HepG2 (cell line): ENCODE data around the gene POLRMT. TPM values are rescaled to one million over a fixed set of nuclear protein-coding genes. Genes with fewer than 3 reads are reported as not detected.
A peak's percentile ranks its signal among the peaks of the same experiment; 100 is the strongest.

Experiments
- ATAC-seq: fragments of 200-7000 bp; cut with Tn5 transposase; 3 replicates; pipeline ENCODE4 v1.9.1; 2020; ENCODE audit warnings: mild to moderate bottlenecking, moderate library complexity
- BruUV-seq: library from RNA; stranded (reverse); fragments of 400-500 nt; replicated peaks from 2 replicates; lab custom pipeline; 2021; lab: Mats Ljungman, UMichigan
- CTCF ChIA-PET: fragments of 300-600 bp; formaldehyde crosslinking; extraction: SDS; loops from one replicate; lab custom pipeline; 2021; ENCODE audit warnings: low total read pairs, inconsistent platforms, low intra/inter-chr PET ratio; lab: Yijun Ruan, JAX
- POLR2A ChIA-PET: fragments of 350-600 bp; sonication (Branson Sonifier 250); formaldehyde crosslinking; loops from one replicate; lab custom pipeline; 2020; ENCODE audit warnings: antibody characterized with exemption, inconsistent platforms; lab: Yijun Ruan, JAX
- DNase-seq: peaks from one replicate; pipeline ENCODE4 v3.0.0-alpha.2; 2015; ENCODE audit warnings: low spot score
- FAIRE-seq: peaks from 3 replicates; lab custom pipeline; 2011; peaks lifted over from hg19 to GRCh38; lab: Jason Lieb, UNC
- H2AFZ ChIP-seq: one replicate; pipeline ENCODE4 v1.6.1; 2011; ENCODE audit warnings: low read length, inconsistent platforms
- H3K27ac ChIP-seq: fragments of 300-600 bp; 3 replicates; pipeline ENCODE4 v1.8.0; 2011; ENCODE audit warnings: mixed run types, mild to moderate bottlenecking, mixed read lengths, low read length, inconsistent platforms; ENCODE audit not compliant: insufficient read depth; ENCODE audit errors: extremely low read length
- H3K27me3 ChIP-seq, 2 experiments: fragments of 200-600 bp in 1 of 2; 2 replicates in 1 of 2; 3 replicates in 1 of 2; pipeline versions ENCODE4 v1.6.0 to v1.8.0; 2011; ENCODE audit warnings: low read length in 2 of 2, mild to moderate bottlenecking in 2 of 2, moderate library complexity in 2 of 2, inconsistent platforms in 1 of 2; ENCODE audit not compliant: insufficient read depth in 2 of 2, control insufficient read depth in 1 of 2
- H3K36me3 ChIP-seq, 2 experiments: fragments of 200-600 bp in 1 of 2; replicated peaks in 1 of 2; 2 replicates in 1 of 2; 3 replicates in 1 of 2; pipeline versions ENCODE4 v1.5.1 to v1.8.0; 2011; ENCODE audit warnings: low read length in 2 of 2, inconsistent platforms in 1 of 2; ENCODE audit not compliant: insufficient read depth in 2 of 2, control insufficient read depth in 1 of 2
- H3K4me1 ChIP-seq: 2 replicates; pipeline ENCODE4 v1.5.1; 2012; ENCODE audit warnings: low read length, inconsistent platforms; ENCODE audit not compliant: insufficient read depth
- H3K4me2 ChIP-seq: 2 replicates; pipeline ENCODE4 v1.6.0; 2011; ENCODE audit warnings: low read depth, low read length, inconsistent platforms
- H3K4me3 ChIP-seq, 3 experiments: fragments of 200-600 bp in 1 of 3; sonication (generic), shearing (Covaris generic) in 1 of 3; replicated peaks in 1 of 3; 2 replicates each; pipeline ENCODE4 v1.5.1; 2011 to 2016; ENCODE audit warnings: low read length in 3 of 3, inconsistent platforms in 2 of 3, low read depth in 2 of 3, mild to moderate bottlenecking in 2 of 3, control low read depth in 1 of 3, mixed read lengths in 1 of 3; ENCODE audit not compliant: insufficient read depth in 1 of 3
- H3K79me2 ChIP-seq: one replicate; pipeline ENCODE4 v1.6.1; 2011; ENCODE audit warnings: low read length, inconsistent platforms; ENCODE audit not compliant: insufficient read depth
- H3K9ac ChIP-seq: 2 replicates; pipeline ENCODE4 v1.6.0; 2011; ENCODE audit warnings: mild to moderate bottlenecking, low read depth, low read length, inconsistent platforms; ENCODE audit not compliant: insufficient read depth
- H3K9me3 ChIP-seq: 2 replicates; pipeline ENCODE4 v1.5.1; 2012; ENCODE audit warnings: mild to moderate bottlenecking, low read length
- H4K20me1 ChIP-seq: 2 replicates; pipeline ENCODE4 v1.6.0; 2011; ENCODE audit warnings: inconsistent platforms, mild to moderate bottlenecking, low read length, moderate library complexity; ENCODE audit not compliant: insufficient read depth
- FOXP1 ChIP-seq, 2 experiments: fragments of 450-650 bp in 1 of 2; IDR thresholded peaks; 2 replicates each; pipeline ENCODE4 v1.6.1; 2017 to 2018; ENCODE audit warnings: antibody characterized with exemption in 1 of 2
- HNRNPL ChIP-seq: fragments of 200-400 bp; formaldehyde crosslinking; IDR thresholded peaks from 2 replicates; pipeline ENCODE4 v1.6.1; 2017; ENCODE audit warnings: mild to moderate bottlenecking, low read depth, low read length
- PRDM10 ChIP-seq: sonication (generic); formaldehyde crosslinking; IDR thresholded peaks from 2 replicates; pipeline ENCODE4 v1.4.0; 2020; ENCODE audit warnings: low read depth, missing genetic modification reagents
- ZFX ChIP-seq: sonication (generic); formaldehyde crosslinking; IDR thresholded peaks from 2 replicates; pipeline ENCODE4 v1.4.0; 2020; ENCODE audit warnings: mild to moderate bottlenecking, low read depth, missing genetic modification reagents, moderate library complexity
- ZNF547 ChIP-seq: sonication (generic); formaldehyde crosslinking; IDR thresholded peaks from 2 replicates; pipeline ENCODE4 v1.5.1; 2020; ENCODE audit warnings: mild to moderate bottlenecking, missing genetic modification reagents
- ZNF552 ChIP-seq: sonication (generic); formaldehyde crosslinking; IDR thresholded peaks from 2 replicates; pipeline ENCODE4 v1.9.0; 2022; ENCODE audit warnings: missing genetic modification reagents, mild to moderate bottlenecking, borderline replicate concordance
- ZNF83 ChIP-seq: sonication (generic); formaldehyde crosslinking; IDR thresholded peaks from 2 replicates; pipeline ENCODE4 v1.4.0; 2020; ENCODE audit warnings: missing genetic modification reagents, mild to moderate bottlenecking, borderline replicate concordance
- WGBS: methylation state at CpG from one replicate; pipeline ENCODE4 v1.1.6; 2017; ENCODE audit warnings: low lambda C conversion rate; 5-methylcytosine and 5-hydroxymethylcytosine counted together
- in situ Hi-C: cut with HindIII; loops from 2 replicates; pipeline ENCODE4 v1.10.0; 2017; ENCODE audit warnings: low pct_unique_long_range_greater_than_20kb; ENCODE audit not compliant: extremely low pct_ligation_motif_present
- intact Hi-C: fragments of 100-400 bp; cut with micrococcal nuclease; formaldehyde crosslinking; loops from one replicate; pipeline ENCODE4 v1.10.0; 2022; ENCODE audit not compliant: unreplicated experiment
- polyA plus RNA-seq, 8 experiments: library from polyadenylated mRNA; depleted of rRNA in 3 of 8; stranded (reverse) in 7 of 8; unstranded in 1 of 8; fragments of >200 nt; fragmentation: Illumina TruSeq in 4 of 8; extraction: Trizol in 4 of 8; gene quantifications; 2 replicates each; pipeline versions ENCODE4 v1.2.1 to v1.2.3, GENCODE V29; 2011 to 2016; ENCODE audit warnings: low read depth in 4 of 8, missing spikeins in 1 of 8, mixed read lengths in 1 of 8; ENCODE audit not compliant: insufficient read depth in 1 of 8
- total RNA-seq, 5 experiments: library from RNA; depleted of rRNA; stranded (reverse); fragments of >200 nt; fragmentation: Illumina TruSeq; extraction: Trizol; gene quantifications; 2 replicates each; pipeline ENCODE4 v1.2.3, GENCODE V29; 2016; ENCODE audit warnings: low read depth in 1 of 5
- TF ChIP-seq, protein P1 (sequence below): sonication (generic); formaldehyde crosslinking; IDR thresholded peaks from 2 replicates; pipeline ENCODE4 v1.5.0; 2020; ENCODE audit warnings: missing genetic modification reagents
- TF ChIP-seq, protein P2 (sequence below): sonication (generic); formaldehyde crosslinking; conservative IDR thresholded peaks from 2 replicates; pipeline ENCODE4 v1.4.0; 2020; ENCODE audit warnings: mild to moderate bottlenecking, missing genetic modification reagents, moderate library complexity

Gene POLRMT
- total and polyA plus RNA-seq, 2 of the 13 experiments (the other 11 are each of a cell fraction or from before 2014, with no cell fraction given): 78.0 to 101 TPM

GRCh38 chr19:609004-609346, 24.4 kb downstream of the POLRMT start:
- CTCF ChIA-PET: no interaction called here
- ATAC-seq: no peak
- Histone ChIP-seq H3K9me3 (no peaks in the 10 kb centered on the region), H2AFZ (no peak overlapping the region), H3K4me2 (no peak overlapping the region), H3K79me2 (no peaks in the 10 kb centered on the region), H3K9ac (no peak overlapping the region), H4K20me1 (no peaks in the 10 kb centered on the region), H3K4me3 (no peak overlapping the region), H3K4me1 (no peaks in the 10 kb centered on the region), H3K36me3 (no peaks in the 10 kb centered on the region)
- intact Hi-C loops (no loop called here), in situ Hi-C loops (no loop called here)
- POLR2A ChIA-PET: no interaction called here
- FAIRE-seq: no peak
- no peak for DNase-seq
- WGBS: no CpG with 5 or more reads among the region's 22 CpGs
- BruUV-seq: no TSS peak
- no peak for TF ChIP-seq ZNF547 (CRISPR knock-in tag)
- TF ChIP-seq PRDM10: no peak
- TF ChIP-seq, protein P1, sequence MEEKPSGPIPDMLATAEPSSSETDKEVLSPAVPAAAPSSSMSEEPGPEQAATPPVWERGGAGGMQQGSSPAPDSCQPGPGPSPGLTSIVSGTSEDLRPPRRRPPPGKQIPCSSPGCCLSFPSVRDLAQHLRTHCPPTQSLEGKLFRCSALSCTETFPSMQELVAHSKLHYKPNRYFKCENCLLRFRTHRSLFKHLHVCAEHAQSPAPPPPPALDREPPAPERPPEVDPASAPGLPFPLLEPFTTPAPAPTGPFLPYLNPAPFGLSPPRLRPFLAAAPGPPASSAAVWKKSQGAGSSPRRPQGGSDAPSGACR (CRISPR knock-in tag): no peak
- 0 out of 2 replicates have a peak, but pooled peaks have one; percentile 10 for TF ChIP-seq ZFX (CRISPR knock-in tag)
- TF ChIP-seq, protein P2, sequence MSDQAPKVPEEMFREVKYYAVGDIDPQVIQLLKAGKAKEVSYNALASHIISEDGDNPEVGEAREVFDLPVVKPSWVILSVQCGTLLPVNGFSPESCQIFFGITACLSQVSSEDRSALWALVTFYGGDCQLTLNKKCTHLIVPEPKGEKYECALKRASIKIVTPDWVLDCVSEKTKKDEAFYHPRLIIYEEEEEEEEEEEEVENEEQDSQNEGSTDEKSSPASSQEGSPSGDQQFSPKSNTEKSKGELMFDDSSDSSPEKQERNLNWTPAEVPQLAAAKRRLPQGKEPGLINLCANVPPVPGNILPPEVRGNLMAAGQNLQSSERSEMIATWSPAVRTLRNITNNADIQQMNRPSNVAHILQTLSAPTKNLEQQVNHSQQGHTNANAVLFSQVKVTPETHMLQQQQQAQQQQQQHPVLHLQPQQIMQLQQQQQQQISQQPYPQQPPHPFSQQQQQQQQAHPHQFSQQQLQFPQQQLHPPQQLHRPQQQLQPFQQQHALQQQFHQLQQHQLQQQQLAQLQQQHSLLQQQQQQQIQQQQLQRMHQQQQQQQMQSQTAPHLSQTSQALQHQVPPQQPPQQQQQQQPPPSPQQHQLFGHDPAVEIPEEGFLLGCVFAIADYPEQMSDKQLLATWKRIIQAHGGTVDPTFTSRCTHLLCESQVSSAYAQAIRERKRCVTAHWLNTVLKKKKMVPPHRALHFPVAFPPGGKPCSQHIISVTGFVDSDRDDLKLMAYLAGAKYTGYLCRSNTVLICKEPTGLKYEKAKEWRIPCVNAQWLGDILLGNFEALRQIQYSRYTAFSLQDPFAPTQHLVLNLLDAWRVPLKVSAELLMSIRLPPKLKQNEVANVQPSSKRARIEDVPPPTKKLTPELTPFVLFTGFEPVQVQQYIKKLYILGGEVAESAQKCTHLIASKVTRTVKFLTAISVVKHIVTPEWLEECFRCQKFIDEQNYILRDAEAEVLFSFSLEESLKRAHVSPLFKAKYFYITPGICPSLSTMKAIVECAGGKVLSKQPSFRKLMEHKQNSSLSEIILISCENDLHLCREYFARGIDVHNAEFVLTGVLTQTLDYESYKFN (CRISPR knock-in tag): no peak
- no peak for TF ChIP-seq FOXP1 (IDR thresholded peaks at IDR 0.05)
- TF ChIP-seq FOXP1 (CRISPR knock-in tag; IDR thresholded peaks at IDR 0.05): no peak
- no peak for TF ChIP-seq ZNF83 (CRISPR knock-in tag)
- no peak for TF ChIP-seq ZNF552 (CRISPR knock-in tag)
- TF ChIP-seq HNRNPL: peak; percentile 34; the same call in 1 of the 2 replicates
- TF ChIP-seq, all 625 proteins: peak for 2
- H3K27ac ChIP-seq: no peak overlapping the region
- H3K27me3 ChIP-seq: no peaks in the 10 kb centered on the region
